HepG2 (cell line): ENCODE measurements around the gene NOSIP. TPM values are rescaled to one million over a fixed set of nuclear protein-coding genes. Genes with fewer than 3 reads are reported as not detected.

Experiments used
- FLYWCH1 ChIP-seq: sonication (generic); formaldehyde crosslinking; IDR thresholded peaks from 2 replicates; pipeline ENCODE4 v1.8.1; 2023; ENCODE audit warnings: mild to moderate bottlenecking, missing genetic modification reagents
- GFI1 ChIP-seq: sonication (generic); formaldehyde crosslinking; IDR thresholded peaks from 2 replicates; pipeline ENCODE4 v1.5.0; 2020; ENCODE audit warnings: missing genetic modification reagents, mild to moderate bottlenecking, borderline replicate concordance
- GPN1 ChIP-seq: sonication (generic); formaldehyde crosslinking; IDR thresholded peaks from 2 replicates; pipeline ENCODE4 v1.5.1; 2020; ENCODE audit warnings: missing genetic modification reagents, borderline replicate concordance
- GZF1 ChIP-seq: sonication (generic); formaldehyde crosslinking; IDR thresholded peaks from 2 replicates; pipeline ENCODE4 v1.5.1; 2020; ENCODE audit warnings: mild to moderate bottlenecking, missing genetic modification reagents
- HDAC6 ChIP-seq: fragments of 200-600 bp; sonication (generic); IDR thresholded peaks from 2 replicates; pipeline ENCODE4 v1.7.0; 2017; ENCODE audit warnings: mild to moderate bottlenecking, antibody characterized with exemption, low read length, low read depth
- JUN ChIP-seq: sonication (generic); formaldehyde crosslinking; IDR thresholded peaks from 2 replicates; pipeline ENCODE4 v1.4.0; 2020; ENCODE audit warnings: mild to moderate bottlenecking, missing genetic modification reagents
- MYC ChIP-seq: sonication (generic); formaldehyde crosslinking; IDR thresholded peaks from 2 replicates; pipeline ENCODE4 v1.9.0; 2021; ENCODE audit warnings: missing genetic modification reagents, borderline replicate concordance
- PHB2 ChIP-seq: fragments of 450-650 bp; IDR thresholded peaks from 2 replicates; pipeline ENCODE4 v1.6.1; 2018; ENCODE audit not compliant: partially characterized antibody
- ZC3H13 ChIP-seq: sonication (generic); formaldehyde crosslinking; IDR thresholded peaks from 2 replicates; pipeline ENCODE4 v1.8.1; 2023; ENCODE audit warnings: mild to moderate bottlenecking, missing genetic modification reagents, moderate library complexity
- ZFP37 ChIP-seq: sonication (generic); formaldehyde crosslinking; IDR thresholded peaks from 2 replicates; pipeline ENCODE4 v1.4.0; 2020; ENCODE audit warnings: missing genetic modification reagents, borderline replicate concordance
- ZNF224 ChIP-seq: sonication (generic); formaldehyde crosslinking; IDR thresholded peaks from 2 replicates; pipeline ENCODE4 v1.5.0; 2020; ENCODE audit warnings: mild to moderate bottlenecking, missing genetic modification reagents
- ZNF383 ChIP-seq: sonication (generic); formaldehyde crosslinking; IDR thresholded peaks from 2 replicates; pipeline ENCODE4 v1.4.0; 2020; ENCODE audit warnings: missing genetic modification reagents, mild to moderate bottlenecking, borderline replicate concordance
- ZNF451 ChIP-seq: sonication (generic); formaldehyde crosslinking; IDR thresholded peaks from 2 replicates; pipeline ENCODE4 v1.5.0; 2020; ENCODE audit warnings: mild to moderate bottlenecking, missing genetic modification reagents
- ZNF567 ChIP-seq: sonication (generic); formaldehyde crosslinking; IDR thresholded peaks from 2 replicates; pipeline ENCODE4 v1.8.1; 2023; ENCODE audit warnings: mild to moderate bottlenecking, missing genetic modification reagents, borderline replicate concordance
- ZNF749 ChIP-seq: sonication (generic); formaldehyde crosslinking; IDR thresholded peaks from 2 replicates; pipeline ENCODE4 v1.8.0; 2022; ENCODE audit warnings: mild to moderate bottlenecking, missing genetic modification reagents, moderate library complexity, borderline replicate concordance
- polyA plus RNA-seq, 8 experiments: library from polyadenylated mRNA; depleted of rRNA in 3 of 8; stranded (reverse) in 7 of 8; unstranded in 1 of 8; fragments of >200 nt; fragmentation: Illumina TruSeq in 4 of 8; extraction: Trizol in 4 of 8; gene quantifications; 2 replicates each; pipeline versions ENCODE4 v1.2.1 to v1.2.3, GENCODE V29; 2011 to 2016; ENCODE audit warnings: low read depth in 4 of 8, missing spikeins in 1 of 8, mixed read lengths in 1 of 8; ENCODE audit not compliant: insufficient read depth in 1 of 8
- total RNA-seq, 5 experiments: library from RNA; depleted of rRNA; stranded (reverse); fragments of >200 nt; fragmentation: Illumina TruSeq; extraction: Trizol; gene quantifications; 2 replicates each; pipeline ENCODE4 v1.2.3, GENCODE V29; 2016; ENCODE audit warnings: low read depth in 1 of 5
- TF ChIP-seq, protein P1 (sequence below): sonication (generic); formaldehyde crosslinking; IDR thresholded peaks from 2 replicates; pipeline ENCODE4 v1.4.0; 2020; ENCODE audit warnings: missing genetic modification reagents, borderline replicate concordance
- TF ChIP-seq, protein P2 (sequence below), 2 experiments: sonication (generic) in 1 of 2; formaldehyde crosslinking in 1 of 2; IDR thresholded peaks; 2 replicates each; pipeline versions ENCODE4 v1.5.1 to v1.6.1; 2011 to 2020; ENCODE audit warnings: borderline replicate concordance in 1 of 2, low read depth in 1 of 2, low read length in 1 of 2, mild to moderate bottlenecking in 1 of 2, missing genetic modification reagents in 1 of 2, moderate library complexity in 1 of 2
- TF ChIP-seq, protein P3 (sequence below): sonication (generic); formaldehyde crosslinking; IDR thresholded peaks from 2 replicates; pipeline ENCODE4 v1.5.0; 2020; ENCODE audit warnings: missing genetic modification reagents
- TF ChIP-seq, protein P4 (sequence below): sonication (generic); formaldehyde crosslinking; IDR thresholded peaks from 2 replicates; pipeline ENCODE4 v1.4.0; 2020; ENCODE audit warnings: missing genetic modification reagents, borderline replicate concordance

NOSIP gene
- total and polyA plus RNA-seq, 2 of the 13 experiments (the other 11 are each of a cell fraction or from before 2014, with no cell fraction given), result 54.3 to 78.0 TPM

DNA sequence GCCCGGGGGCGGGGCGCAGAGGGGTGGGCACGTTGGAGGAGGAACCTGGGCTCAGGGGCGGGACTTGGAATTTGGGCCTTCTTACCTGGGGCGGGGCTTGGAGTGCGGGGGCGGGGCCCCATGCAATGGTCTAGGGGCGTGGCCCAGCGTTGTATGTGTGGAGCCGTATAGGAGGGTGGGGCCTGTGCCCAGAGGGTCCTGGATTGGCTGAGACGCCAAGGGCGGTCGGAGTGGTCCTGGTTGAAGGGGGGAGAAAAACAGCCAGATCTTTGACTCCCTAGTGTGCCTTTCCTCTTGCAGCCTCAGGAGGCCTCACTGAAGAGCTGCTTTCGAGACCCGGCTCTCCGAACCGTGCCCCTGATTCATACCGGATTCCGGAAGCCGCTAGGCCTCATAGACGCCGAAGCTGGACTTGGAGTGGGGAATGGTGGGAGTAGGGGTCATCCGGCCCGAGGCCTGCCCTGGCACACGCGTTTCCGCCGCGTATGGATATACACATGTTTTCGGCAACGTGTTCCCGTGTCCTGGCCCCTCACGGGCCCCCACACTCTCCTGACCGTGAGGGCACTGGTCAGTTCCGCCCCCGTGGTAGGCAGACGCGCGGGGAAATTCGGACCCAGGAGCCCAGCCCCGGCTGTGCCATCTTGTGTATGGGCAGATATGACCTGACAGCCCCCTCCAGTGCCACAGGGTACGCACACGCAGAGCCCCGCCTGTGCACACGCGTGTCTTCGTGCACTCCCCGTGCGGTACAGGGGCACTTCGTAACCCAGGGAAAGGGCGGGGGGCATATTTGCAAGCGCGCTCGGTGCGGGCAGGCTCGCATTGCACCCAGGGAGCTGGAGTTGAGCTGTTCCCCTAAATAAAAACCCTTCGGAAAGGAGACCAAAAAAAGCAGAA lies 10.0 kb upstream of the NOSIP start (continued):
- TF ChIP-seq, protein P1, sequence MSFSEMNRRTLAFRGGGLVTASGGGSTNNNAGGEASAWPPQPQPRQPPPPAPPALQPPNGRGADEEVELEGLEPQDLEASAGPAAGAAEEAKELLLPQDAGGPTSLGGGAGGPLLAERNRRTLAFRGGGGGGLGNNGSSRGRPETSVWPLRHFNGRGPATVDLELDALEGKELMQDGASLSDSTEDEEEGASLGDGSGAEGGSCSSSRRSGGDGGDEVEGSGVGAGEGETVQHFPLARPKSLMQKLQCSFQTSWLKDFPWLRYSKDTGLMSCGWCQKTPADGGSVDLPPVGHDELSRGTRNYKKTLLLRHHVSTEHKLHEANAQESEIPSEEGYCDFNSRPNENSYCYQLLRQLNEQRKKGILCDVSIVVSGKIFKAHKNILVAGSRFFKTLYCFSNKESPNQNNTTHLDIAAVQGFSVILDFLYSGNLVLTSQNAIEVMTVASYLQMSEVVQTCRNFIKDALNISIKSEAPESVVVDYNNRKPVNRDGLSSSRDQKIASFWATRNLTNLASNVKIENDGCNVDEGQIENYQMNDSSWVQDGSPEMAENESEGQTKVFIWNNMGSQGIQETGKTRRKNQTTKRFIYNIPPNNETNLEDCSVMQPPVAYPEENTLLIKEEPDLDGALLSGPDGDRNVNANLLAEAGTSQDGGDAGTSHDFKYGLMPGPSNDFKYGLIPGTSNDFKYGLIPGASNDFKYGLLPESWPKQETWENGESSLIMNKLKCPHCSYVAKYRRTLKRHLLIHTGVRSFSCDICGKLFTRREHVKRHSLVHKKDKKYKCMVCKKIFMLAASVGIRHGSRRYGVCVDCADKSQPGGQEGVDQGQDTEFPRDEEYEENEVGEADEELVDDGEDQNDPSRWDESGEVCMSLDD, result 0 out of 2 replicates have a peak, but pooled peaks have one; percentile 26
- TF ChIP-seq GZF1 (CRISPR knock-in tag) (no peak; the same call in 1 of the 2 replicates), ZNF567 (CRISPR knock-in tag) (no peak), GPN1 (CRISPR knock-in tag) (no peak), ZNF749 (CRISPR knock-in tag) (no peak; the same call in 1 of the 2 replicates), ZNF224 (CRISPR knock-in tag) (no peak), ZFP37 (CRISPR knock-in tag) (0 out of 2 replicates have a peak, but pooled peaks have one; percentile 73), PHB2 (no peak), HDAC6 (no peak), ZC3H13 (CRISPR knock-in tag) (no peak), ZNF451 (CRISPR knock-in tag) (no peak), GFI1 (CRISPR knock-in tag) (0 out of 2 replicates have a peak, but pooled peaks have one; percentile 16), JUN (no peak), ZNF383 (CRISPR knock-in tag) (no peak), FLYWCH1 (CRISPR knock-in tag) (no peak), MYC (CRISPR knock-in tag) (peak; percentile 70; the same call in 1 of the 2 replicates)
- TF ChIP-seq, protein P2, sequence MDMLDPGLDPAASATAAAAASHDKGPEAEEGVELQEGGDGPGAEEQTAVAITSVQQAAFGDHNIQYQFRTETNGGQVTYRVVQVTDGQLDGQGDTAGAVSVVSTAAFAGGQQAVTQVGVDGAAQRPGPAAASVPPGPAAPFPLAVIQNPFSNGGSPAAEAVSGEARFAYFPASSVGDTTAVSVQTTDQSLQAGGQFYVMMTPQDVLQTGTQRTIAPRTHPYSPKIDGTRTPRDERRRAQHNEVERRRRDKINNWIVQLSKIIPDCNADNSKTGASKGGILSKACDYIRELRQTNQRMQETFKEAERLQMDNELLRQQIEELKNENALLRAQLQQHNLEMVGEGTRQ (IDR thresholded peaks at IDR 0.05; ENCODE audit: low read depth, low read length), result no peak
- TF ChIP-seq, protein P2 (CRISPR knock-in tag; IDR thresholded peaks at IDR 0.05; ENCODE audit: borderline replicate concordance), result no peak
- TF ChIP-seq, protein P3, sequence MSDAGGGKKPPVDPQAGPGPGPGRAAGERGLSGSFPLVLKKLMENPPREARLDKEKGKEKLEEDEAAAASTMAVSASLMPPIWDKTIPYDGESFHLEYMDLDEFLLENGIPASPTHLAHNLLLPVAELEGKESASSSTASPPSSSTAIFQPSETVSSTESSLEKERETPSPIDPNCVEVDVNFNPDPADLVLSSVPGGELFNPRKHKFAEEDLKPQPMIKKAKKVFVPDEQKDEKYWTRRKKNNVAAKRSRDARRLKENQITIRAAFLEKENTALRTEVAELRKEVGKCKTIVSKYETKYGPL (CRISPR knock-in tag), result no peak; the same call in 1 of the 2 replicates
- TF ChIP-seq, protein P4, sequence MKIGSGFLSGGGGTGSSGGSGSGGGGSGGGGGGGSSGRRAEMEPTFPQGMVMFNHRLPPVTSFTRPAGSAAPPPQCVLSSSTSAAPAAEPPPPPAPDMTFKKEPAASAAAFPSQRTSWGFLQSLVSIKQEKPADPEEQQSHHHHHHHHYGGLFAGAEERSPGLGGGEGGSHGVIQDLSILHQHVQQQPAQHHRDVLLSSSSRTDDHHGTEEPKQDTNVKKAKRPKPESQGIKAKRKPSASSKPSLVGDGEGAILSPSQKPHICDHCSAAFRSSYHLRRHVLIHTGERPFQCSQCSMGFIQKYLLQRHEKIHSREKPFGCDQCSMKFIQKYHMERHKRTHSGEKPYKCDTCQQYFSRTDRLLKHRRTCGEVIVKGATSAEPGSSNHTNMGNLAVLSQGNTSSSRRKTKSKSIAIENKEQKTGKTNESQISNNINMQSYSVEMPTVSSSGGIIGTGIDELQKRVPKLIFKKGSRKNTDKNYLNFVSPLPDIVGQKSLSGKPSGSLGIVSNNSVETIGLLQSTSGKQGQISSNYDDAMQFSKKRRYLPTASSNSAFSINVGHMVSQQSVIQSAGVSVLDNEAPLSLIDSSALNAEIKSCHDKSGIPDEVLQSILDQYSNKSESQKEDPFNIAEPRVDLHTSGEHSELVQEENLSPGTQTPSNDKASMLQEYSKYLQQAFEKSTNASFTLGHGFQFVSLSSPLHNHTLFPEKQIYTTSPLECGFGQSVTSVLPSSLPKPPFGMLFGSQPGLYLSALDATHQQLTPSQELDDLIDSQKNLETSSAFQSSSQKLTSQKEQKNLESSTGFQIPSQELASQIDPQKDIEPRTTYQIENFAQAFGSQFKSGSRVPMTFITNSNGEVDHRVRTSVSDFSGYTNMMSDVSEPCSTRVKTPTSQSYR (CRISPR knock-in tag), result 0 out of 2 replicates have a peak, but pooled peaks have one; percentile 38
